Retina (tissue), 1 donor: ENCODE measurements around the gene SOSTDC1.
"Not testable (repeated sequence)": the region's sequence is repeated elsewhere in the genome, so short reads cannot be mapped to it uniquely, and the experiment has no call there.

Source experiments
- DNase-seq: peaks from one replicate; pipeline ENCODE4 v3.0.0-alpha.2; 2016

Gene SOSTDC1

DNA sequence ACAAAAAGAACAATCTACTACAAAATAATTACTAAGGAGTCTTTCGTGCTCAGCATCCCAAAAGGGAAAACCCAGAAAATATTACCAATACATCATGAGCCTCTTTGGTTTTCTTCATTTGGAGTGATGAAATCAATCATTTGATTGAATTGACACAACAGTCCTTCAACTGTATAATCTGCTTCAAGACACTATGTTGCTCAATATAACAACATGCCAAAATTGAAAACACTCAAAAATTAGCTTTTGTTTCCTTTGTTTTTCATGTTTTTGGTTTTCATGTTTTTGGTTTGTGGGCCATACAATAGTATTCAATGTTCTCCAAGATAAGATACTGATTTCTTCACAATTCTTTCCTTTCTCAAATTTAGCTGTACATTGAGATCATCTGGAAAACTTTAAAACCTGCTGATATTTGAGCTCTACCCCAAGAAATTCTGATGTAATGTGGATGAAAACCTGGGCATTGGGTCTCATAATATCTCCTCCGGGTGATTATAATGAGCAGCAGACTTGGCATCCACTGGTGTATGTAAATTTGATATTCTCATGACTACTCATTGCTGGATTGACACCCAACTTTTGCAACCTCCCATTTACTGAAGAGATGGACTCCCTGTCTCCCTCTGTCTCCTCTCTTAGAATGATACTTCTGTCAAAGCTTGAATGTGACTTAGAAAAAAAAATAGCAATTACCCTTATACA, 4.6 kb downstream of the SOSTDC1 start:
- no peak for DNase-seq

DNA sequence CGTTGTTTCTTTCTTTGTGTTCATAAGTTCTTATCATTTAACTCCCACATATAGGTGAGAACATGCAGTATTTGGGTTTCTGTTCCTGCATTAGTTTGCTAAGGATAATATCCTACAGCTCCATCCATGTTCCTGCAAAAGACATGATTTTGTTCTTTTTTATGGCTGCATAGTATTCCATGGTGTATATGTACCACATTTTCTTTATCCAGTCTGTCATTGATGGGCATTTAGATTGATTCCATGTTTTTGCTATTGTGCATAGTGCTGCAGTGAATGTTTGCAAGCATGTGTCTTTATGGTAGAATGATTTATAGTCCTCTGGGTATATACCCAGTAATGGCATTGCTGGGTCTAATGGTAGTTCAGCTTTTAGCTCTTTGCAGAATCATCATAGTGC, 9.2 kb downstream of the SOSTDC1 start:
- DNase-seq, result not testable (repeated sequence)

DNA sequence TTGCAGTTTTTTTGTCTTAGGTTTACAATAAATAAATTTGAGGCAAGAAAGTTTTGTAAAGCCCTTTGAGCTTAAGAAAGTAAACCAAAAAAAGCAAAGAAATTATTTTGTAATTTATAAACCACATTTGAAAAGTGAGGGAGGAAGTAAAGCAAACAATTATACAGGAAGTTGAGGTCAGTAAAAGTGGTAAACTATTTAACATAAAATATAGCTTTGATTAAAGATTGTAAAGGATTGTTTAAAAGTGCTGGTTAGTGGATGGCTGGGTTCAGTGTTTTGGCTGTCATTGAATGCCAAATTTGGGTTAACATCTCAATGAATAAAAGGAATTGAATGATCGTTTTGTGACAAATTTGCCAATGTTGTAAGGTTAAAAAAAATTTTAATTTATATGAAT, 9.9 kb downstream of the SOSTDC1 start:
- no peak for DNase-seq

DNA sequence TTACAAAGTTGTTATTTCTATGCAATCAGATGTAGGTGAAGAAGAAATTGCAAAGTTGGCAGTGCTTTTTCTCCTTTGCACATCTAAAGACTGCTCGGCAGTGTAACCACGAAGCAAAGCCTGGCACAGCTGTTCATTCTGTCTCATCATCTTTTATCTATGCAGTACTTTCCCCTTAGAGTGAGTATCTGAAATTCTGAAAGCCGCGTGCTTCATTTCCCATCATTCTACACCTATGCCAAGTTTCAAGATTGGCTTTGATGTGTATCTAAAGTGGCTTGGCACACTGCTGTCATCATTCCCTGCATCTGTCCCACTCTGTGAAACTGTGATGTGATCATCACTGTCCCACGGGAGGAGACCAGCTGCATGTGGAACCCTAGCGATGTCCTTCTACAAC, 15.2 kb downstream of the SOSTDC1 start:
- no peak for DNase-seq

DNA sequence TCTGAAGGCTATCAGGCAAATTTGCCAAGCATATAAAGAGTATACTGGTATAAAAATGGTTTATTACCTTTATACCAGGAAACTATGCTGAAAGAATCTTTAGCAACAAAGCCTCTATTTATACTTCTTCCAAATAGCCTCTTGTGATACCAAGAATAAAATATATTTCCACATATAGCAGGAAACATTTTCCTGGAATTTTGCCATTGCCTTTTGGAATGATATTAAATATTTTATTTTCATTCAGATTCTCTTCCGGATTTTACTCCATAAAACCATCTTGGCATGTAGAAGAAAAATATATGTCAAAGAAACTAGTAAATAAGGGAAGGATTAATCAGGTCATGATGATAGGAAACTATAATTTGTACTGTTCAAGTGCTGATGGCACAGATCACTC, 17.7 kb downstream of the SOSTDC1 start:
- no peak for DNase-seq

DNA sequence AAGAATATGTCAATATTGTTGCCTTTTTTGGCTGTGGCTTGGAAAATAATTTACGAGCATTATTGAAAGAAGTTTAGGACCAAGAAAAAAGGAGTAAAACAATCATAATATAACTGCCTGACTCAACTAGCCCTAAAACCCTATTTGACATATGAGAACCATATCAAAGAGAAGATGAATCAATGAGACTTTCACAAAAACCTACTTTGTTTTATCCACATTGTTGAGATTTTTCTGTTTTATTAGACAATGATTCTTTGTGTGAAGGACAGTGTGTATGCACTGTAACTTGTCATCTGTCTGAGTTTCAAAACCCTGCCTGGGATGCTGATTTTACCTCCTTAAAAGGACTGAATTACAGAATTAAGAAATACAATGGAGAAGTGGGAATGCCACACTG, 19.0 kb downstream of the SOSTDC1 start:
- no peak for DNase-seq

DNA sequence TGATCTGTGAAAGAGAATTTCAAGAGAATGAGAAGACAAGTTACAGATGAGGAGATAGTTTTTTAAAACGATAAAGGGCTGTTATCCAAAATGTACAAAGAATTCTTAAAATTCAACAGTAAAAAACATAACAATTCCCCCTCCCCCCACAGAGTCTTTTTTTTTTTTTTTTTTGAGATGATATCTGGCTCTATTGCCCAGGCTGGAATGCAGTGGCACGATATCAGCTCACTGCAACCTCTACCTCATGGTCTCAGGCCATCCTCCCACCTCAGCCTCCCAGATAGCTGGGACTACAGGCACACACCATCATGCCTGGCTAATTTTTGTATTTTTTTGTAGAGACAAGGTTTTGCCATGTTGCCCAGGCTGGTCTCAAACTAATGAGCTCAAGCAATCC, 21.7 kb downstream of the SOSTDC1 start:
- DNase-seq, result not testable (repeated sequence)

DNA sequence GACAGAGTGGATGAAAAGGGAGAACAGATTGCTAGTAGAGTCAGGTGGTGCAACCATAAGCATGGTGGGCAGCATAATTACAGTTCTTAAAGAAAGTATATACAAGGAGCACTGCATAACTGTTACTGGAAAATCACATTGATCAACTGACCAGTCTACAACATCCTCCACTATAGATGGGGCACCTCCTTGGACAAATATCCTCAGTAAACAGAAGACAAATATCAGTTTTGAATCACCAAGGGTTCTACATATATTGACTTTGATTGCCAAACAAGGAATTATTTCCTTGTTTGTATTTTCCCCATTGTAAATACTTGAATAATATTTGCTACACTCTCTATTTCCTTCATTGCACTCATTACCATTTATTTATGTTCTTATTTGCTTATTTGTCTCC, 26.6 kb downstream of the SOSTDC1 start:
- no peak for DNase-seq

DNA sequence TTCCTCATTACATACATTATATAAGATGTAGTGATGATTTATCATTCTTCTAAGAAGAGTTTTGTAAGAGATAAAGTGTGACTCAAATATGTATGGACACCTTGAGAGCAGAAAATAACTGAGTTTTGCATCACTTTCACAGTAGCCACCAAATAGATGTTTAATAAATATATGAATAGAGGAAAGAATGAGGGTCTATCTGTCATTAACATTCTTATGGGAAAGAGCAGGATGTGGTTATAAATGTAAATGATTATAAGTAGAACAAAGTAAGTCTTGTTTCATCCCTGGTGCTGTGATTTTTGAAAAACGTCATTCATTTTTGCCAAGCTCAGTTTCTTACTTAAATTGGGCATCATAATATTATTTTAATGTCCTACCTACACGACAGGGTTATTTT, 29.2 kb downstream of the SOSTDC1 start:
- no peak for DNase-seq

DNA sequence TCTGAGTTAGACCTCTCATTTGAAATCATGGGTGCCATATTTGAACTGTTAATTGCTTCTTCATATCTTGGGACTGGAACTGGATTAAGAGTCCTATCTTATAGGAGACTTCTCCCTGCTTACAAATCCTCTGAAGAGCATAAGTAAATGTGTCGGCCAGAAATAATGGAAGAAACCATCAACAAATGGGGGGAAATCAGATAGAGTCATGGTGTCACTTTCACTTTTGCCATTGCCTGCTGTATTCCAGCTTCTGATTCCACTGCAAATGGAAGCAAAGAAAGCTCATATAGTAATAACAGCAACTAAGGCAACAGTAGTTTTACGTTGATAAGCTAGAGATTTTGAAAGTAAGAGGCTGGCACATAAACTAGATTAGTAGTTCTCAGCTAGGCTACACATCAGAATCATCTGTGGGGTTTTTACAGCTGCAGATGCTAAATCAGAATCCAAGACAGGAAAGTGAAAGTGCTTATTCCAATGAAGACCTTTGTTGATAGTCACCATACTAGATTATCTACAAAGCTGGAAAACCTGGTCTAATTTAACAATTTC, 31.9 kb downstream of the SOSTDC1 start:
- no peak for DNase-seq

DNA sequence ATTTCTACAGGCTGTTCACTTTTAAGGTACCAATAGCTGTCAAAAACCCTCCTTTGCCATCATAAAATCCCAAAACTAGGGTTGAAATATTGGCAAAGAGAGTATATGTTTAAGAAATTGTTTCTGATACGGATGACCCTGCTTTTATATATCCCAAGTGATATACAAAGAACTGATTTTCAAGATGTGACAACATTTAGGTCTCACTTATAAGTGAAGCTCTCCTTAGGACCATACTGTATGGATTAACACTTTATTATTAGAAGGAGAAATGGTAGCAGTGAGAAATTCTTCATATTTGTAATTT, 33.2 kb downstream of the SOSTDC1 start:
- no peak for DNase-seq

DNA sequence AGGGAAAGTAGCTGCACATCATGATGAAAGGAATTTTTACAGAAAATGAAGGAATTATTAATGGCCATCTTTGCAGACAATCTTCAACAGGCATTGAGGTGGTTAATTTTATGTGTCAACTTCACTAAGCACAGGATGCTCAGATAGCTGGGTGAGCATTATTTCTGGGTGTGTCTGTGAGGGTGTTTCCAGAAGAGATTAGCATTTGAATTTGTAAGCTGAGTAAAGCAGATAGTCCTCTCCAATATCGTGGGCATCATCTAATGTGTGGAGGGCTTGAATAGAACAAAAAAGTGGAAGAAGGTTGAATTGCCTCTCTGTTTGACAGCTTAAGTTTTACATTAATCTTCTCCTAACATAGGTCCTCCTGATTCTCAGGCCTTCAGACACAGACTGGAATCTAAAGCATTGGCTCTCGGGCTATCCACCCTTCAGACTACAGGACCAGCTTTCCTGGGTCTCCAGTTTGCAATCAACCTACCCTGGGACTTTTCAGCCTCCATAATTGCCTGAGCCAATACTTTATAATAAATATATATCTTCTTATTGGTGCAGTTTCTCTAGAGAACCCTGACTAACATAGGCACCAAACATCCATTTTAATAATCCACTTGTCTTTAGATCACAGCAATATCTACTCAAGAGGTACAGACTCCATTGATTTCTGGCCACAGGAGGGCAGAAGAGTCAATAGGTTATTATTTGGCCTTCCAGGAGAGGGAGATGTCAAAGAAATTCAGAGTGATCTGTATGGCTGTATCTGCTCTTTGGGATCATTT, 33.7 kb downstream of the SOSTDC1 start:
- DNase-seq, result no peak

DNA sequence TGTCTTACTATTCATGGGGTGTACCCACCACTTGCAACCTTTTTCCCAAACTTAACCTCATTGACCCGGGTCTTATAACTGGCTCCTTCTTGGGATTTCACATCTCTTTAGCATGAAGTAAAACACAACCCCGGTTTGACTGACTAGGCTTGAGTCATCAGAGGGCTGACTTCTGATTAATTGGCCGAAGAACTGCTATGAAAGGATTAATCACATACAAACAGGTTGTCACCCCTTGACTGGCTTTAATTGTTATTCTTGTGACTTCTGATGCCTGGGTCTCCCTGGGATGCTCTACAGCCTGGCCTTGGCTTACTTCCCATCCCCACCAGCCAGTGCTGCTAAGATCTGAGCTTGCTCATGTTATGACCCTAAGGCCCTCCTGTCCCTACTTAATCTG, 35.4 kb downstream of the SOSTDC1 start:
- DNase-seq, result no peak

DNA sequence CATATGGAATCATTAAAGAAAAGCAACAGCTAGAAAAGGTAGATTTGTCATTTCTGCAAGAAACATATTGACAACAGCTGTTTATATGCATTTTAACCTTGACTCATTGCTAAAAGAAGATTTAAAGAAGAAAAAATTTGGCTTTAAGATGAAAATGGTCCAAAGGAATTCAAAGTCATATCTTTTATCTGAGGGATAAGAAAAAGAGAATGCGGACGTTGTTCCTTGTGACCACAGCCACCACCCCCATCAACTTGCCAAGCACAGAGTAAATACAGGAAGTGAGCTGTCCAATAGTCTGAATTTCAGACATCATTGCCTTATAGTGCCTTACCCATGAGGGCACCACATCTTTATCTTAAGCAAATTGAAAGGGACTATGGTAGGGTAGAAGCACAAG, 36.9 kb downstream of the SOSTDC1 start:
- no peak for DNase-seq

DNA sequence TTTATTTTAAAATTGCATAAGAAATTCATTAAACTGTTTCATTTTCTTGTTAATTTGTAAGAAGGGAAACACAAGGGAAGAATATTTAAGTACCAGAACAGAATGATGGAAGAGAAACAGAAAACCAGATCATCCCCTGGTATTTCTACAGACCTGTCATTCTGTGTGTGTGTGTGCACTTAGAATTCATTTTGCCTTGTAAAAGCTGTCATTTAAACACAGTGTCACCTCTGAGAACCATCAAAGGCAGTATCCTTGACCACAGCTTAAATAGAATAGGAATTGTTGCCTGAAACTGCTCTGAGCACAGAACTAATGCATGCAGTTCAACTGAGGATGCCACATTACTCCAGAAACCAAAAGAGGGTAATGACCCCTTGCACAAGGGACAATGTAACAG, 37.4 kb downstream of the SOSTDC1 start:
- no peak for DNase-seq

DNA sequence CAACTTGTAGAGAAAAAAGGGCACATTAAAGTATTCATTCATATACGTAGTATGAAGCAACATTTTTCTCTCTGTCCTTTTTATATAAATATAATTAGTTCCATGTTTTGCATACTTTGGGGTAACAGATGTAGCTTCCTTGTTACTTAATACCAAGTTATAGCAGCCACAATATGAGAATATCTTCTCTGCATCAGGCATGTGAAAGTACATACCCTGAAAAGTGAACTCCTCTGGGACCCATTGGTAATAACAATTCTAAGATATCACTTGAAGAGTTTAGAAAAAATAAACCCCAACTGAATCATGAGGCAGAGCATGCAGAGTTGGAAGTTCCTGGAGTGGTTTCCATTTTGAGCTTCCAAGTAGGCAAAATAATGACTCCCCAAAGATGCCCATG, 41.8 kb downstream of the SOSTDC1 start:
- DNase-seq, result no peak

DNA sequence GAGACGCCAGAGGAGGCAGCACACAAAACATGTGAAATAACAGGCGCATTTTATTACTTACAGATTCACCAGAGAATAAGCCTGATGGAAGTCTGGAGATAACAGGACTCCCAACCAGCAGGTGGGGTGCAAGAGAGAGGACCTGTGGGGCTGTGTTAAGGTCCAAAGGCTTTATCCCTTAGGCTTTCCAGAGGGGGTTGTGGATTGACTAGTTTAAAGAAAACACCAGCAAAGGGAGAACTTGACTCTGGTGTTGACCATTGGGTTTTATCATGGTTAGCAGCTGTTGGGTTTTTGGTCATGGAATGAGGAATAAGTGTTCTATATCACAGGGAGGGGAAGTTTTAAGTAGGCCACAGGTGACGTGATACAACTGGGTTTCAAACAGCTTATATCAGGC, 42.6 kb downstream of the SOSTDC1 start:
- no peak for DNase-seq

DNA sequence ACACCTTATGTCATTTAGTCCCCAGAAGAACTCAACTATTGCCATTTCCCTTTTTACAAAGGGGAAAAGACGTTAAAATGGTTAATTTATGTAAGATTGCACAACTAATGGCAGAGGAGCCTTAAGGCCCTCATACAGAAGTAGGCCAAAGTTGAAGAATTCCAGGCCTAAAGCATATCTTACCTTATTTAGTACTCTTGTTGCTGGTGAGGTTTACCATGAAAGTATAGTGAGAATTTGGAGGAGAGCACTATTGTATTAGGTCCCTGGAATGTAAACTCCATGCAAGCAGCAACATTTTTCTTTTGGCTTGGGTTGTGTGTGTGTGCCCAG, 43.5 kb downstream of the SOSTDC1 start:
- DNase-seq, result peak; percentile 10

DNA sequence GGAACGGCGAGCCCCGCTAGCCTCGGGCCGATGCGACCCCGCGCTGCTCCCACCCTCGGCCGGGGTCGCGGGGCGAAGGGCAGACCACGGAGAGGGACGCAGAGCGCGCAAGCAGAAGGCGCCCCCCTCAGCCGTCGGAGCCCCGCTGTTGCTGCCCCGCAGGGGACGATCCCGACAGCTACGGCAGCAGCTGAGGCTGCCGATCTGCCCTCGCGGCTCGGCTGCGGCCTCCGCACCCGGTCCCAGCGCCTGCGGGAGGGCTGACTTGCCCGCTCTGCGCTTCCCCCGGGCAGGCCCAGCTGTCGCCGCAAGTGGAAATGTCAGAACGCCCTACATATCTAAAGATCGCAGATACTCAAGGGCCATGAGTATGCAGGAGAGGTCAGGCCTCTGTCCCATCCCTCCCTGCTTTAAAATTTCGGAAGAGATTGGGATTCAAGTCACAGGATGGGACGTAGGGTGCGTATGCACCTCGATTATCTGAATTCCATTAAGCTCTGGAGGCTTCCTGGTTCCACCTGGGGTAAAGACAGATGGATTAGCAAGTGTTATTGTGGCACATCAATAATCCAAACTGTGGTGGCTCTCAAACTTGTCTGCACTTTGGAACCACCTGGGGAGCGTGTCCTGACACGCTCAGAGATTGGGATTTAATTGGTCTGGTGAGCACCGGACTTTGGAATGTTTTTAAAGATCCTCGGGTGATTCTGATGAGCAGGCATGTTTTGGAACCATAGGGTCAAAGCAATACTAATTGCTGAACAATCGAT, 44.0 kb downstream of the SOSTDC1 start, which contains the start of gene CRPPA:
Gene CRPPA, minus strand, starts transcription at position 206 of the 770 bp plus-strand sequence. CDS start 216 bp downstream, outside the sequence.
- DNase-seq, result peak; percentile 87

DNA sequence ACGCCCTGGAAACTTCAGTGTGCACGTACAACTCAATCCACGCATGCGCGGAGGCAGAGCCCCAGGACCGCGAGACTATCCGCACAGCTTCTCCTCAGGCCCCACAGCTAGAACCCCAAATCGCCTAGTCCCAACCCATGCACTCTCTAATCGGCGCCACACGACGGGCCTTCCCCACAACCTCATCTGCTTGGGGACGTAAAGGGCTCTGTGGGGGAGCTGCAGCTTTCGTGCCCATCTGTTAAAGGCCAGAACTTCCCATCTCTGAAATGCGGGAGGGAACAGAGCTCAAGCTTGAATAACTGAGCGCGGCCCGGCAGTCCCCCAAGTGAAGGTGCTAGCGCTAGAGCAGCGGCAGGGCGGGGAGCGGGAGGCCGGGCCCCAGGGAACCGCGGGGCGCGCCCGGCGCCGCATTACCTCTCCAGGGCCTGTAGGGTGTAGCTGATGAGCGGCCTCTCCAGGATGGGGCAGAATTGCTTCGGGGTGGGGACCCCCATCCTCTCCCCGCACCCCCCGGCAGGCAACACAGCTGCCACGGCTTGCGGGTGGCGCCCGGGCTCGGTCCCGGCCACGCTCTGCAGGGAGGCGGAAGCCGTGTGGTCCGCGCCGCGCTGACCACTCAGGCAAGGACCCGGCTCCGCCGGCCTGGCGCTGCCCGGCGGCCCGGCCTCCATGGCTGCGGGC, 44.7 kb downstream of the SOSTDC1 start:
- peak; percentile 96 for DNase-seq

DNA sequence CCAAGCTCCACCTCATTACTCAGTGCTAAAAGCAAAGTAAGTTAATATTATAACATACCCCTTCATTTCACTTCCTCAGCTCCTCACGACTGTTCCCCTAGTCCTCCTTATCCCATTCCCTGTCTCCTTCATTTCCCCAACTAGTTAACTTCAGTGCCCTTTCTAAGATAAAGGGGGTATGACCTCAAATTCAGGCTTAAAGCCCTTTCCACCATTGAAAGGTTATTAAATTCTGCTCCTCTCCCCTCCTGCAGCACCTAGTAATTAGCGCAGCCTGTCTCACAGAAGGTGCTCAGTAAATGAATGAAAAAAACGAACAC, 45.2 kb downstream of the SOSTDC1 start:
- no peak for DNase-seq

DNA sequence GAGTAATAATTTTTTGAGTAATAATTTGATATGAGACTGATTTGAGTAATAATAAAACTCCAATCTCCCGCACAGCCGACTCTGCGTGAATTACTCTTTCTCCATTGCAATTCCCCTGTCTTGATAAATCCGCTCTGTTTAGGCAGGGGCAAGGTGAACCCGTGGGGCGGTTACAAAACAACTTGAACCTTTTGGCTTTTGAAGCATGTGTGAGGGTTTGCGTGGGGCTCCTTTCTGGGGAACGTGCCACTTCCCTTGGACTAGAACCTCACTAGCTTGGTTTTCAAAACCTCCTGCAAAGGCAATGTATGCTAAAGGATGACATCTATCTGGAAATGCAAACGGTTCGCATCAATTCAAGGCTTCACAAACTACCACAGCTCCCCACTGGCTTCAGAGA, 45.7 kb downstream of the SOSTDC1 start:
- DNase-seq, result peak; percentile 15

DNA sequence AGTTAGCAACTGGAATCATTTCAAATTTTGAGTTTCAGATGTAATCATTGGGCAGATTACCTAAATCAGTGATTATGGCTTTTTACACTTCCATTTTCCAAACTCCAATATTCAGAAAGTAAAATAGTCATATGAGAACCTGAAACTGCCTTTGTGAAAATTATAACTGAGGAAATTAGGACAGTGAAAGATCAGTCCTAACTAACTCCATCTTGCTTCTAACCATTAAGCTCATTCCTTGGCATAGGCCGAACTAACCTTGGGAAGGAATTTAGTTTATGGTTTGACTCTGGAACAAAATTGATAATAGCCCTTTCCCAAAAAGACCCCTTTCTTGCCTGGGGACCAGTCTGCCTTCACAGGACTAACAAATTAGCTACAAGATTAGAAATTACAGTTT, 46.4 kb downstream of the SOSTDC1 start:
- DNase-seq, result no peak
